ENCODE measurements around the gene TXN2. TPM values are rescaled to one million over a fixed set of nuclear protein-coding genes. Genes with fewer than 3 reads are reported as not detected.
"Not testable (repeated sequence)": the region's sequence is repeated elsewhere in the genome, so short reads cannot be mapped to it uniquely, and the experiment has no call there.

The TXN2 gene
- total RNA-seq, 1 experiment from 2014 or later, result 87.0 TPM

DNA sequence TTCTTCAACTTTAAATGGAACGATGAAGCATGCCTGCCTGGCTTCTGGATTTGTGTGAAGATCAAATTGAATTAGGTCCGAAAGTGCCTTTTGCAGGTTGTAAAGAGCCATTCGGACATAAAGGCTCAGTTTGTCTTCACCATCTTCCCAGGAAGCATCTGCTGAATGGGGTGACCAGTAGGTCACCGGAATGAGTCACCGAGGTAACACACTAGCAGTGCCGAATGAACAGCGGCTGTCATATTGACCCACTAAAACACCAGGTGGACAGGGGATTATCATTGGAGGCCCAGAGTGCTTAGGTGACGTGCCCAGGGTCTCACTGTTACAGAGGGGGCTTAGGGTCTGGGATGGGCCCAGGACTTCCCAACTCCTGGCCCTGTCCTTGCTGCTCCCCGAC lies 50.6 kb downstream of the TXN2 start:
- no peaks in the 10 kb centered on the region for H3K79me2 ChIP-seq (ENCODE audit: insufficient read depth, low read length)
- no peak overlapping the region for H3K9ac ChIP-seq (ENCODE audit: low read length)
- no peaks in the 10 kb centered on the region for H3K36me3 ChIP-seq (ENCODE audit: control insufficient read depth in 1 of 2, insufficient read depth in 2 of 2, low read length in 2 of 2)
- intact Hi-C loops (cut with micrococcal nuclease), result no loop called here
- no peaks in the 10 kb centered on the region for H3K9me3 ChIP-seq (ENCODE audit: control insufficient read depth in 1 of 2, insufficient read depth in 1 of 2, low read depth in 1 of 2, low read length in 2 of 2)
- no TSS peak for BruUV-seq (replicated peaks)
- DNase-seq (ENCODE audit: low read depth, low spot score) (no peak), ATAC-seq (peak; percentile 79)
- POLR2A ChIA-PET, result no interaction called here
- H3K4me2 ChIP-seq (ENCODE audit: low read length), result peak overlapping the region; percentile 66
- H3K9me2 ChIP-seq (ENCODE audit: insufficient read depth), result no peaks in the 10 kb centered on the region
- peak overlapping the region; percentile 83 for H2AFZ ChIP-seq (ENCODE audit: low read depth, low read length, poor library complexity, severe bottlenecking)
- H3K27me3 ChIP-seq (ENCODE audit: insufficient read depth, low read length), result no peaks in the 10 kb centered on the region
- CTCF ChIA-PET, result no interaction called here
- TF ChIP-seq FOSL1 (IDR thresholded peaks at IDR 0.05; ENCODE audit: low read depth) (peak; percentile 61), POLR2A (IDR thresholded peaks at IDR 0.05; ENCODE audit: borderline replicate concordance, extremely low read depth, insufficient read depth, insufficient read length) (no peak), ELF1 (IDR thresholded peaks at IDR 0.05; ENCODE audit: borderline replicate concordance, low read depth) (no peak), EZH2 (IDR thresholded peaks at IDR 0.05) (no peak), JUND (IDR thresholded peaks at IDR 0.05) (peak; percentile 56; the same call in 1 of the 2 replicates), CBX3 (IDR thresholded peaks at IDR 0.05; ENCODE audit: low read depth) (peak; percentile 60; the same call in 1 of the 2 replicates), SRF (IDR thresholded peaks at IDR 0.05; ENCODE audit: low read depth) (no peak), SP1 (IDR thresholded peaks at IDR 0.05; ENCODE audit: low read depth) (0 out of 2 replicates have a peak, but pooled peaks have one; percentile 32)
- TF ChIP-seq, protein P1, sequence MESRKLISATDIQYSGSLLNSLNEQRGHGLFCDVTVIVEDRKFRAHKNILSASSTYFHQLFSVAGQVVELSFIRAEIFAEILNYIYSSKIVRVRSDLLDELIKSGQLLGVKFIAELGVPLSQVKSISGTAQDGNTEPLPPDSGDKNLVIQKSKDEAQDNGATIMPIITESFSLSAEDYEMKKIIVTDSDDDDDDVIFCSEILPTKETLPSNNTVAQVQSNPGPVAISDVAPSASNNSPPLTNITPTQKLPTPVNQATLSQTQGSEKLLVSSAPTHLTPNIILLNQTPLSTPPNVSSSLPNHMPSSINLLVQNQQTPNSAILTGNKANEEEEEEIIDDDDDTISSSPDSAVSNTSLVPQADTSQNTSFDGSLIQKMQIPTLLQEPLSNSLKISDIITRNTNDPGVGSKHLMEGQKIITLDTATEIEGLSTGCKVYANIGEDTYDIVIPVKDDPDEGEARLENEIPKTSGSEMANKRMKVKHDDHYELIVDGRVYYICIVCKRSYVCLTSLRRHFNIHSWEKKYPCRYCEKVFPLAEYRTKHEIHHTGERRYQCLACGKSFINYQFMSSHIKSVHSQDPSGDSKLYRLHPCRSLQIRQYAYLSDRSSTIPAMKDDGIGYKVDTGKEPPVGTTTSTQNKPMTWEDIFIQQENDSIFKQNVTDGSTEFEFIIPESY (IDR thresholded peaks at IDR 0.05; ENCODE audit: extremely low read depth, insufficient replicate concordance, low read length), result no peak
- TF ChIP-seq, protein P2, sequence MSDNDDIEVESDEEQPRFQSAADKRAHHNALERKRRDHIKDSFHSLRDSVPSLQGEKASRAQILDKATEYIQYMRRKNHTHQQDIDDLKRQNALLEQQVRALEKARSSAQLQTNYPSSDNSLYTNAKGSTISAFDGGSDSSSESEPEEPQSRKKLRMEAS (IDR thresholded peaks at IDR 0.05), result no peak
- TF ChIP-seq, protein P3, sequence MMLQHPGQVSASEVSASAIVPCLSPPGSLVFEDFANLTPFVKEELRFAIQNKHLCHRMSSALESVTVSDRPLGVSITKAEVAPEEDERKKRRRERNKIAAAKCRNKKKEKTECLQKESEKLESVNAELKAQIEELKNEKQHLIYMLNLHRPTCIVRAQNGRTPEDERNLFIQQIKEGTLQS (IDR thresholded peaks at IDR 0.05), result no peak
- peak overlapping the region in 1 of 2 experiments; percentile 9; a peak in 2 of 4 replicates for H3K4me3 ChIP-seq (replicated peaks in 1 of 2; ENCODE audit: low read depth in 1 of 2, low read length in 2 of 2)
- RAD21 ChIA-PET (ENCODE audit: low non-redundant PET in 1 of 2, low total read pairs in 2 of 2, uncharacterized antibody in 2 of 2, unreplicated experiment in 2 of 2), result no interaction called here
- H3K4me1 ChIP-seq (ENCODE audit: control insufficient read depth in 1 of 2, insufficient read depth in 2 of 2, low read length in 2 of 2), result peaks cover 36 to 56% of the 10 kb centered on the region in 2 experiments
- no peaks in the 10 kb centered on the region for H4K20me1 ChIP-seq (ENCODE audit: insufficient read depth)
- no peak overlapping the region for H3K27ac ChIP-seq (ENCODE audit: low read depth, low read length)

DNA sequence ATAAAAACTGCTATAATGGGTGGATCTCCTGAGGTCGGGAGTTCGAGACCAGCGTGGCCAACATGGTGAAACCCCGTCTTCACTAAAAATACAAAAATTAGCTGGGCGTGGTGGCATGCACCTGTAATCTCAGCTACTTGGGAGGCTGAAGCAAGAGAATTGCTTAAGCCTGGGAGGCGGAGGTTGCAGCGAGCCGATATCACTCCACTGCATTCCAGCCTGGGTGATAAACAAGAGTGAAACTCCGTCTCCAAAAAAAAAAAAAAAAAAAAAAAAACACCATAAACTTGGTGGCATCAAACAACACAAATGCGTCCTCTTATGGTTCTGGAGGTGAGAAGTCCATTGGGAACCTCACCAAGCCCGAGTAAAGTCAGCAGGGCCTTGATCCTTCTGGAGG lies 53.5 kb downstream of the TXN2 start:
- POLR2A ChIA-PET; H3K4me3 ChIP-seq (replicated peaks in 1 of 2; ENCODE audit: low read depth in 1 of 2, low read length in 2 of 2); BruUV-seq (replicated peaks); CTCF ChIA-PET; DNase-seq (ENCODE audit: low read depth, low spot score); H4K20me1 ChIP-seq (ENCODE audit: insufficient read depth); RAD21 ChIA-PET (ENCODE audit: low non-redundant PET in 1 of 2, low total read pairs in 2 of 2, uncharacterized antibody in 2 of 2, unreplicated experiment in 2 of 2); H3K9me2 ChIP-seq (ENCODE audit: insufficient read depth); H3K9me3 ChIP-seq (ENCODE audit: control insufficient read depth in 1 of 2, insufficient read depth in 1 of 2, low read depth in 1 of 2, low read length in 2 of 2); H3K79me2 ChIP-seq (ENCODE audit: insufficient read depth, low read length); intact Hi-C loops (cut with micrococcal nuclease); ATAC-seq; H3K4me2 ChIP-seq (ENCODE audit: low read length); H3K27ac ChIP-seq (ENCODE audit: low read depth, low read length); H3K27me3 ChIP-seq (ENCODE audit: insufficient read depth, low read length); H3K36me3 ChIP-seq (ENCODE audit: control insufficient read depth in 1 of 2, insufficient read depth in 2 of 2, low read length in 2 of 2); H2AFZ ChIP-seq (ENCODE audit: low read depth, low read length, poor library complexity, severe bottlenecking); H3K9ac ChIP-seq (ENCODE audit: low read length): not testable (repeated sequence)
- peaks cover 28 to 56% of the 10 kb centered on the region in 2 experiments for H3K4me1 ChIP-seq (ENCODE audit: control insufficient read depth in 1 of 2, insufficient read depth in 2 of 2, low read length in 2 of 2)
